NCI-H2171 treated with DMSO at 0.1 percent for 48 hours (cell line): ENCODE measurements around the gene CAMSAP2.
"Not testable (repeated sequence)": the region's sequence is repeated elsewhere in the genome, so short reads cannot be mapped to it uniquely, and the experiment has no call there.

Experiments used
- DNase-seq: peaks from one replicate; lab custom pipeline; 2025; lab: John Stamatoyannopoulos, UW

The CAMSAP2 gene

DNA sequence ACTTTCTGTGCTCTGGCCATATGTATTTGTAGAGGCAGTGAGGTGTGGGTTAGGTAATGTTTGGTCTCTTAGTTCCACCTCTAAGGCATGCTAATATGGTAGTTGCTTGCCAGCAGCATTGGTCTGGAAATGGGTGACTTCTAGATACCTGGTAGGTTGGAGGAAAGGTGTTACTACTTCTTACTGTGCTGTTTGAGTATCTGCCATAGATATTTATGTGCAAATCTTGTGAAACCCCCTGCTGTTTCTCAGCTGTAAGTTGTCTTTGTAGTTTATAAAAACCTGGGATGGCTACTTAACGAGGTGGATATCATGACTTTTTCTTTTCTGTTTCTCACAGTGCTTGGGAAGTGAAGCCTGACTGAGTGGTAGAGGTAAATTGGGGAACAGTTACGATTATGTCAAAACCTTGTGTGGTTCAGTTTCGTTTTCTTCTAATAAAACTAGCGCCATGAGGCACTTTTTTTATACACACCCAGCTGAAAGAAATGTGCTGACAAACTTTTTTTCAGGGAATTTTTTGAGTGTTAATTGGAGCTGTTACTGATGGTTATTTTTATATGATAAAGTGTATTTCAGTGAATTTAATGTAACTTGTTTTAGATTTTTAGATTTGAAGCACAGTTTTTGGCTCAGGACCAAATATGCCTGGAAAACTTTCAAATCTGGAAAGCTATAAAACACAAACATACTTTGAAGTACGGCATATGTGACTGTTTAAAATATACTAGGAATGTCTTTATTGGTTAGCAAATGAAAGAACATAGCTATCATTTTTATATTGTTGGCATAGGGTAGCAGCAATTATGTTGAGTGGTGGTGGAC lies 42.1 kb downstream of the CAMSAP2 start:
- DNase-seq: no peak

DNA sequence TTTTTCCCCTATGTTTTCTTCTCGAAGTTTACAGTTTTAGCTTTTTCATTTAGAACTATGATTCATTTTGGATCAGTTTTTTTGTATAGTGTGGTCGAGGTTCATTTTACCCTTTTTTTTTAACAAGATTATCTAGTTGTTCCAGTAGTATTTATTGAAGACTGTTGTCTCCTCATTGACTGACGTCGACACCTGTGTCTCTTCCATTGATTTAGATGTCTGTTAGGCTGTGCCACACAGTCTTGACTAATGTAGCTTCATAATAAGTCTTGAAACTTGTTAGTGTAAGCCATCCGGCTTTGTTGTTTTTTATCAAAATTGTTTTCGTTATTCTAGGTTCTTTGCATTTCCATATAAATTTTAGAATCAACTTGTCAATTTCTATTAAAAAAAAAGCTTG lies 45.2 kb downstream of the CAMSAP2 start:
- no peak for DNase-seq

DNA sequence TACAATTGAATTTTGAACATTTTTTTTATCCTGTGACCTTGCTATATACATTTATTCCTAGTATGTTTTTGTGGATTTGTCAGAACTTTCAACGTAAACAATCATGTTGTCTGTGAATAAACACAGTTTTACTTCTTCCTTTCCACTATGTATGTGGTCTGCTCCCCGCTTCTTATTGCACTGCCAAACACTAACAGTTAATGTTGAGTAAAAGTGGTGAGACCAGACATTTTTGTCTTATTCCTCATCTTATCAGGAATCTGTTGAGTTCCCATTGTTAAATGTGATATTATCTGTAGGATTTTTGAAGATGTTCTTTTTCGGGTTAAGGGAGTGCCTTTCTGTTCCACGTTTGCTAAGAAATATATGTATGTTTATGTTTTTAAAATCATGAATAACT lies 45.9 kb downstream of the CAMSAP2 start:
- no peak for DNase-seq

DNA sequence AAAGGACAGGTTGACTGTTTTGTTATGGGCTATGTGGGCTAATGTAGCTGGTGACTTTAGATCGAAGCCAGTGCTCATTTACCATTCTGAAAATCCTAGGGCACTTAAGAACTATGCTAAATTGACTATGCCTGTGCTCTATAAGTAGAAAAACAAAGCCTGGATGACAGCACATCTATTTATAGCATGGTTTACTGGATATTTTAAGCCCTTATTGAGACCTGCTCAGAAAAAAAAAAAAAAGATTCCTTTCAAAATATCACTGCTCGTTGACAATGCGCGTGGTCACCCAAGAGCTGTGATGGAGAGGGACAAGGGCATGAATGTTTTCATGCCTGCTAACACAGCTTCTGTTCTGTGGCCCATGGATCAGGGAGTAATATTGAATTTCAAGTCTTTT lies 48.1 kb downstream of the CAMSAP2 start:
- DNase-seq: no peak

DNA sequence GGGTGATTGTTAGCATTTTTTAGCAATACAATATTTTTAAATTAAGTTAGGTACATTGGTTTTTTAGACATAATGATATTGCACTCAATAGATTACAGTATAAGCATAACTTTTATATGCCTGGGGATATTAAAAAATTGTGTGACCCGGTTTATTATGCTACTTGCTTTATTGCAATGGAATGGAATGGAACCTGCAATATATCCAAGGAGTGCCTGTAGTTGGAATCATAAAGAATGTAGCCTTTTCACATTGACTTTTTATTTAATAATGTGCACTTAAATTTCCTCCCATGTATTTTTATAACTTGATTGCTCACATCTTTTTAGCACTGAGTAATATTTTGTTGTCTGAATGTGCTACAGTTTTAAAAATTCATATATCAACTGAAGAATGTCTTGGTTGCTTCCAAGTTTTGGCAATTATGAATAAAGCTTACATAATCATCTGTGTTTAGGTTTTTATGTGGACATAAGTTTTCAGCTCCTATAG lies 49.2 kb downstream of the CAMSAP2 start:
- DNase-seq: no peak

DNA sequence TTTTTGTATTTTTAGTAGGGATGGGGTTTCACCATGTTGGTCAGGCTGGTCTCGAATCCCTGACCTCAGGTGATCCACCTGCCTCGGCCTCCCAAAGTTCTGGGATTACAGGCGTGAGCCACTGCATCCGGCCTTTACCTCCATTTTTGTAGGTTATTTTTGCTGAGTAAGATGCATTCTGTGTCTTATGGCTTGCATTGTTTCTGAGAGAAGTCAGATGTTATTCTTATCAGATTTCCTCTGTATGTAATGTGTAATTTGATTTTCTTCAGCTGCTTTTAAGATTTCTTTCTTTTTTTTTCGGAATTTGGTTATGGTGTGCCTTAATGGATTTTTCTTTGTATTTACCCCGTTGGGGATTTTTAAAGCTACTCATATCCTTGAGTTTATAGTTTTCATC lies 52.3 kb downstream of the CAMSAP2 start:
- not testable (repeated sequence) for DNase-seq

DNA sequence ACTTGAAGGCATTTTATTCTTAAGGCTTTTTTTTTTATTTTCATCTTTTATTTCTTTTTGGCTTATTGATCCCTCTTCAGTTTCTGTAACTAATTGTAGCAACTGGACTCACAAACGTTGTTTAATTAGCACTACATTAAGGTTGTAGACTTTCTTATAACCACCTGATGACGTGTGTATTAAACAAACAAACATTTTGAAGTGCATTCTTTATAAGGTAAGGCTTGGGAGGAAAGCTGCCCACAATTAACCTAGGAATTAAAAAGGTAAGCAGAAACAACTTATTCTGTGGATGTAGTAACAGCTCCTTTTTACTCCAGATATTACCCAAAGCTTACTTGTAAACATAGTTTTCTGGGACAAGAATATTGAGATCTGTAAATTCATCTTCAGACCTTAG lies 55.0 kb downstream of the CAMSAP2 start:
- no peak for DNase-seq

DNA sequence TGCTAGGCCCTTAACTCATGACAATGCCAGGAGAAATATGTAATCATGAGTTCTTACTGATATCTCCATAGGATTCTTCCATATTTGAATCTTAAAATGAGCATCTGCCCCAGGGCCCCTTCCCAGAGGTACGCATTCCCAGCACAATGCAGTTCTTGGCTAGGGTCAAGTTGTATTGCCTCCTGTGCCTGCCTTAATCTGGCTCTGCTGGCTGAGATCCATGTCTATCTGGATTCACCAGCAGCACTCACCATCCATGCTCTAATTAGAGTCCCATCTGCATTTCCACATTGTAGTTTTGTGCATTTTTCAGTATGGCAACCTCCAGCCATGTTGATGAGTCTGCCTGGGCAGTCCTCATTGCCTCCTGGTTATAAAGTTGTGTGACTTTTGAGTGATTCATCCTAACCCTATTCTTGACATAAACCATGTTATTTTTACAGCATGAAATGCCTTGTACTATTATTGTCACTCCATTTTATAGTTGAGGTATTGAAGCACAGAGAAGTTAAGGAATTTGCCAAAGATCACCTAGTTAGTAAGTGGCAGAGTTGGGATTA lies 55.9 kb downstream of the CAMSAP2 start:
- DNase-seq: no peak

DNA sequence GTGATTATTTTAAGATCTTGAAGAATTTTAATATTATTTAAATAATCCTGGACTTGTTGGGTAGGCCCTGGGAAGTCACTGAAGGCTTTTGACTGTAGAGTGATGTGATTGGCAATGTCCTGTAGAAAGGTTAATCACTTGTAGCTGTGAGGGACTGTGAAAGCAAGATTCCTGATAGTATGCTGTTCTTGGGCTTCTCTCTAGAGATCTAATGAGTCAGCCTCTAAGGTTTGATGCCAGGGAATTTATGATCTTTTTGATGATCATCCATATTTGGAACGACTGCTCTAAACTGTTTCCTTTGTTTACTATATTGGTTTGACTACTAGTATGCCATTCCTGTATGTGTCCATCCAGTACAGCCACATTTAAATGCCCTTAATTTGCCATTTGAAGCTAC lies 56.5 kb downstream of the CAMSAP2 start:
- DNase-seq: no peak

DNA sequence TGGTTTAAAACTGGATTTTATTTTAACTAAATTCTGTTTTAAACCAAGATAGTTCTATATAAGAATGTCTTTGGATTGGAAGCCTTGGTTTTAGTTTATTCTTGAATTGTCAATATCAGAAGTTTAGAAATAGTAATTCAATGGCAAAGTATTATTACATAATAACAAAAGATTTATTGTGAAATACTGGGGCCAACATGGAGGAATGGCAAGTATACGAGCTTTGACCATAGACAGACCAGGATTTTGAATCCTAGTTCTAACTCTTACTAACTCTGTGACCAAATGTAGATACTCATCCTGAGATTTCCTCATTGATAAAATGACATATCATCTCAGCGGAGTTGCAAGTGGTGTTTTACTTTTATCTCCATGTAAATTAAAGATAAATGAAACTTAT lies 63.3 kb downstream of the CAMSAP2 start:
- DNase-seq: no peak

DNA sequence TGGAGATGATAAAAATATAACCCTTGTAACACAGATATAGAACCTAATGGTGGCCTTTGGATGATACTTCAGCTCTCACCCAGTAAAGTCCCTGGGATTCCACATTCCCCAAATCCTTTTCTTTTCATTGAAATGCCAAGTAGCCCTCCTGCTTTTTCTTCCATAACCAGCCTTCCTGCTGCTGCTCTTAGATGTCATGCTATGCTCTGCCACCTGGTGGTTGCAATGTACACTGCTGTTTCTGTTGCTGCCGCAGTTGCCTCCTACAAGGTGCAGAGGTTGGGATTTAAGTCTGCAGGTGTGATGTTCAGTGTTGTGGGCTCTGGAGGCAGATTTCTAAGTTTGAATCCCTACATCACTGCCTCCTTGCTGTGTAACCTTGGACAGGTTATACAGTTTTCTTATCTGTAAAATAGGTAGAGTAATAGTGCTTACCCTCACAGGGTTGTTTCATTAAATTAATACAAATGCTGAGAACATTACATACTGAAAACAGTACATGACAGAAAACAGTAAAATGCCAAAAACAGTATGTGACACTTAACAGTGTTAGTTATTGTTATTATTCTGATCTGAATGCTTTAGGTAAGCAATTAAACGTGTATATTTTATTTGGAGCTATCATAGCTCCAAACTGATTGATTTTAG lies 64.3 kb downstream of the CAMSAP2 start:
- DNase-seq: peak; percentile 83

DNA sequence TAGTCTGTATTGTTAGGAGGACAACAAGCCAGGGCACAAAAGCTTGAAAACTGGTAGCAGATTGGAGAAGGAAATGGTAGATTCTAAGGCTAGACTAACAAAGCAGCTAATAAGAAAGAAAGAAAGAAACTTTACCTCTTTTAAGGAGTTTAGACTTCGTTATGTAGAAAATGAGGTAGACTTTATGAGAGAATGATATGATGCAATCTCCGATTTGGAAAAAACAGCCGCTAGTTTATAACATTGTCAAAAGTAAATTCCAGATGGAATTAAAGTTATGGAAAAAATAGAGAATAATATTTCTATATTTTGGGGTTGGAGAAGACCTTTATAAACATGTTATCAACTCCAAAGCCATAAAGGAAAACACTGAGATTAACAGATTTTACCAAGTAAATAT lies 67.0 kb downstream of the CAMSAP2 start:
- DNase-seq: no peak

DNA sequence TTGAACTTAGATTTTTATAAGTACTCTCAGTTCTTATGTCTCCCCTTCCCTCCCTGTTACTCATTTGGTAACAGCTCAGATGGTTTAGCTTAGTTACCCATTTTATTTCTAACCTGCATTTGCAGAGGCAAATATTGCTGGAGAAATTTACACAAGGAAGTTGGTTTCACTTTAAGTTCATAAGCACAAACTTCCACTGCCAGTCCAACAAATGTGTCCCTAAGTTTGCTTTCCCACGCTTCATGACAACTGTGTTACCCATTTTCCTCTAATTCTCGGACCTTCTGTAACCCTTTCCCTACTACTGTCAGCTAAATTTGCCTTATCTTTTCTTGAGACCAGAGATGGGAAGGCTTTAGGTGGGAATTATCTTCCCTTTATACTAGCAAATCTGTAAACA lies 70.2 kb downstream of the CAMSAP2 start:
- no peak for DNase-seq

DNA sequence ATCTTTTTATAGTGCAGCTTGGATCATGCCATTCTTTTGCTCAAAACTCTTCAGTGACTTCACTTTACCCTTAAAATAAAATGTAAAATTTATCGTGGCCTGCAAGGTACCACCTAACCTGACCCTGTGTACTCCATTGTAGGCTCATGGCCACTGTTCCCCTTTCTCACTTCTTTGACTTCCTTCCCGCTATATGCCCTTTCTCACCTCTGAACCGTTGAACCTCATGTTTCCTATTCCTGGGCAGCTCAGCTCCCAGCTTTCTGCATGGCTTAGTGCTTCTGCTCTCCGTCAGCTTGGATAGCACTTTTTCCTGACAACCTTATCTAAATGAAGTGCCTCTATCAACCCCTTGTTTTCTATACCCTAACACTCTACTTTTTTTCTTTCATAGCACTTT lies 73.0 kb downstream of the CAMSAP2 start:
- no peak for DNase-seq

DNA sequence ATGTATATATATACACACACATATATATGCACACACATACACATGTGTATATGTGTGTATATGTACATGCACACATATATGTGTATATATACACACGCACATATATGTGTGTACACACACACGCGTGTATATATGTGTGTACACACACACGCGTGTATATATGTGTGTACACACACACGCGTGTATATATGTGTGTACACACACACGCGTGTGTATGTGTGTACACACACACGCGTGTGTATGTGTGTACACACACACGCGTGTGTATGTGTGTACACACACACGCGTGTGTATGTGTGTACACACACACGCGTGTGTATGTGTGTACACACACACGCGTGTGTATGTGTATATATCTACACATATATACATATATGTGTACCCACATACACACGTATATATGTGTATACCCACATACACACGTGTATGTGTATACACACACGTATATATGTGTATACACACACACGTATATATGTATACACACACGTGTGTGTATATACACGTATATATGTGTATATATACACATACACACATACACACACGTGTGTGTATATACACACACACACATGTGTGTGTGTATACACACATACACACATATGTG lies 78.0 kb downstream of the CAMSAP2 start:
- DNase-seq: not testable (repeated sequence)

DNA sequence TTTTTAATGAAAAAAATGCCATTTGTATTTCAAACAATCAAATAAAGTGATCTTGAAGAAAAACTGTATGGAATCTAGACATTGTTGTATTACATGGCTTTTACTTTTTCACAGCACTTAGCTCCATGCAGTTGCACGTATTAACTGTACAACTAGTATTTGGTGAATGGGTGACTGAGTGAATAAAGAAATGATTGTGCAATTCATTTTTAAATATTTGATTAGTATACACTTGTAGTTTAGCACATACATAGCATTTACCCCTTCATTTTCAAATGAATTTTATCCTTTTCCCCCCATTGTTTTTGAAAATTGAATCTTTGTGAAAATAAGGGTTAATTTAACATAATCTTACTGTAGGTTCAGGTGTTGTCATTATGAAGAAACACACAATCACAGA lies 79.6 kb downstream of the CAMSAP2 start:
- DNase-seq: no peak

DNA sequence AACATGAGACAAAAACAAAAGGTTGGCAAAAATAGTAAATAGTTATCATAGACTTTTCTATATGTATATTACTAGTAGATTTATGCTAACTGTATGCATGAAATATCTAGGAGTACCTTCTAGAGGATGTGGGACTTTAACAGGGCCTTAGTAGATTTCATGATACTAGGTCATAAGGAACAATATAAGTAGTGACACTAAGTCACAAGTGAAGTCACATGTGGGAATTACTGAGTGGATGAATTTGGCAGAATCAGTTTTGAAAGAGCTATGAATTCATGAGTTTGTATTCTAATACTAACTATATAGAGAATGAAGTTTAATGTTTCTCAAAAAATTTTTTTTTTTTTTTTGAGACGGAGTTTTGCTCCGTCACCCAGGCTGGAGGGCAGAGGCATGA lies 81.0 kb downstream of the CAMSAP2 start:
- no peak for DNase-seq

DNA sequence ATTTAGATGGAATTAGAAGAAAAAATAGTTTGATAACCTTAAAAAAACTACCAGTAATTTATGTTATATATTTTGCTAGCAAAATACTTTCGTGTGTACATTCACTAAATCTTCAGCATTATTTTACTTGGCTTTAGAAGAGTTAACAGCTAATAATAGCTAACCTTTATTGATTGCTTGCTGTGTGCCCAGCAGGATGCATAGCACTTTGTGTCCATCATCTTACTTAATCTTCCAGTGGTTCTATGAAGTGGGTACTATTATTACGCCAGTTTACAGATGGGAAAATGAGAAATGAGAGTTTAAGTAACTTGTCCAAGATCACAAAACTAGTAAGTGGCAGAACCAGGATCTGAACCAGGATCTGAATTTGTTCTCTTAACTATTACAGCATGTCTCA lies 92.4 kb downstream of the CAMSAP2 start:
- no peak for DNase-seq

DNA sequence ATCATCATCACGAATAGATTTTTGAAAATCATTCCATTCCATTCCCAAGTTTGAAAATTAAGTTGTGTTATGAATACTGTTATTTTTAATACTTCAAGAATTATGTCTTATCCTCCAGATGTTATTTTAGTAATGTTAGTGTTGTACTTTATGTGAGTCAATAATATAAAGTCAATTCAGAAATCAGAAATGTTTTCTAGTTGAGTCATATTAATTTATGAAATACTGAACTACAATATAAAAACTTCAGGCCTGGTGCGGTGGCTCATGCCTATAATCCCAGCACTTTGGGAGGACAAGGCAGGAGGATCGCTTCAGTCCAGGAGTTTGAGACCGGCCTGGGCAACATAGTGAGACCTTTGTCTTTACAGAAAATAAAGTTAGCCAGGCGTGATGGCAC lies 95.7 kb downstream of the CAMSAP2 start:
- DNase-seq: no peak

DNA sequence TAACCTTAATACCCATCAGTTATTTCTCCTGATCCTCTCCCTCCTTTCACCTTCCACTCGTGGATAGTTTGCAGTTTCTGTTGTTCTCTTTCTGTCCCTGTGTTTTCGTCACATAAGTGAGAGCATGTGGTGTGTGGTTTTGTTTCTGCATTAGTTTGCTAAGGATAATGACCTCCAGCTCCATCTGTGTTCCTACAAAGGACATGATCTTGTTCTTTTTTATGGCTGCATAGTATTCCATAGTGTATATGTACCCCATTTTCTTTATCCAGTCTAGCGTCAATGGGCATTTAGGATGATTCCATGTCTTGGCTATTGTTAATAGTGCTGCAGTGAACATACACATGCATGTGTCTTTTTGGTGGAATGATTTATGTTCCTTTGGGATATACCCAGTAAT lies 97.5 kb downstream of the CAMSAP2 start:
- DNase-seq: no peak

DNA sequence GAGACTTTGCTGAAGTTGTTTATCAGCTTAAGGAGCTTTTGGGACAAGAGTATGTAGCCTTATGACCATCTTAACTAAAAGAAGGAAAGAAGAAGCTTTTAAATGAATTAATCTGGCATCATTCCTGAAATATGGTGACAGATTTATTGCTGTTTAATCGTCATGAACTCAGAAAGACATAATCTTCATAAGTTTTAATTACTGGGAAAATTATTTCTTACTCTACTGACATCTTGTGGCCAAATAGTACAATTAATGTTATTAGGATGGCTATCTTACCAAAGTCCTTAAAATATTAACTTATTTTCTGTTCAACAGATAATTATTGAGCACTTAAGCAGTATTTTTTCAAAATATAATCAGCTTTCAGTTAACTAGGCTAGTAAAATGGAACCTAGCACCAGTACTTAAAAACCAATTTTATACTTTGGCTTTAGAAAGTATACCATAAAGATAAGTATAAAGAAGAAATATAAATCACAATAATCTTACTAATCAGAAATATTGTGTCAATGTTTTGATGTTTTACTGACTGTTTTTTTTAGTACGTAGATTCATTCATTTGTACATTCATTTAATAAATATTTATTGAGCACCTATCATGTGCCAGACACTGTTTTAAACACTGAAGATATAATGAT lies 99.4 kb downstream of the CAMSAP2 start:
- DNase-seq: peak; percentile 26

DNA sequence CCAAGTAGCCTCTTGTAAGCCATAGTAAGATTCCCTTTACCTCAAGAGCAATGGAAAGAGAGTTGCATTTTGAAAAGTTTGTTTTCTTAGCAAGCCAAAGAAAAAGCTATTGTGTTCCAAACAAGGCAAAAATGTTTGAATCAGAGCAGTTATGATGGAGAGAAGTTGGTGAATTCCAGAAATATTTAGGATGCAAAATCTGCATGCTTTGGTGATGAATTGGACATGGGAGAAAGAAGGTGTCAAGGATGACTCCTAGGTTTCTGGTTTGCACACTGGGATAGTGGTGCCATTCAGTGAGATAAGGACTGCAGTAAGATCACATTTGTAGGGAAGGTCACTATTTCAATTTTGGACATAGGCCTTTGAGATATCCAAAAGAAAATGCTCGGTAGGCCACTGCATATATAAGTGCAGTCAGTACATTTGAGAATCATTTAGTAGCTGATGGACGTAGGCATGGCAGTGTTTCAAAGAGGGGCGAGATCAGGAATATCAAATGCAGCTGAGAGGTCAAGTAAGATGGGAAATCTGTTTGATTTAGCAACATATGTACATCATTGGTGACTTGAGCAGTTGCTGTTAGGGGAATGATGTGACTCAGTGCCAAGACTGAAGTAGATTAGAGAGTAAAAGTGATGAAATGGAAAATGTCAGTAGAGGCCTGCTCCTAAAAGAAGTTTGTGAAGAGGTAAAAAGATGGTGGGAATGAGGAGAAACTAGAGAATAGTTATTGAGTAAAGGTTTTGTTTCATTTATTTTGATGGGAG lies 100.2 kb downstream of the CAMSAP2 start:
- no peak for DNase-seq
